HG02970 (cell line): ENCODE data around the gene LHX5.

Experiments used
- ATAC-seq: cut with Tn5 transposase; IDR thresholded peaks from one replicate; pipeline ENCODE4 v1.9.1; 2021; ENCODE audit warnings: mild to moderate bottlenecking, moderate library complexity, moderate number of reproducible peaks; ENCODE audit not compliant: unreplicated experiment, low FRiP score

LHX5 gene

DNA sequence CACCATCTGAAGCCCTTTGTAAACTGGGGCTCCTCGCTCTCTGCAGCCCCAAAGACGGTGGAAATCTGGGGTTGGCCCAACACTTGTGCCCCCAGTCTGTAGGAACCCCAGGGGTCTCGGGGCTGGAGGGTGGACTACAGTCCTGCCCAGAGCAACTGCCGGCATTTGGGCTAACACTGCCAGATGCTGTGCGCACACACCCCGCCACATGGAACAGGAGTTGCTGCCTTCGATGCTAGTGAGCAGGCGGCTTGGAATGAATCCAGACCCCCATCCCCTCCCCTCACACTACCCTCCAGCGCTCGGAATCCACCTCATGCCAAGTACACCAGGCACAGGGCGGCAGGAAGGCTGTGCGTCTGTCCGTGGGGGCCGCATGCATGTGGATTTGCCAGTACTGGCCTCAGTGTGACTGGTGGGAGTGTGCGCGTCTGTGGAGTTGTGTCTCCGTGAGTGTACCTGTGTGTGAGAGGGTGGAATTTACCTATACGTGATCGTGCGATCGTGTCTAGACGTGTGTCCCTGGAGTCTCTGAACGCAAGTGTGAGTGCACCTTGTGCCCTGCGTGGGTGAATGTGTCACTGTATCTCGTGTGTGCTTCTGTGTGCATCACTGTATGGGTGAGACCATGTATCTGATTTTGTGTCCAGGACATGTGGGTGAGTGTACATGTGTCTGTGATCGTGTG is 5.1 kb downstream of the LHX5 start:
- ATAC-seq: no peak

DNA sequence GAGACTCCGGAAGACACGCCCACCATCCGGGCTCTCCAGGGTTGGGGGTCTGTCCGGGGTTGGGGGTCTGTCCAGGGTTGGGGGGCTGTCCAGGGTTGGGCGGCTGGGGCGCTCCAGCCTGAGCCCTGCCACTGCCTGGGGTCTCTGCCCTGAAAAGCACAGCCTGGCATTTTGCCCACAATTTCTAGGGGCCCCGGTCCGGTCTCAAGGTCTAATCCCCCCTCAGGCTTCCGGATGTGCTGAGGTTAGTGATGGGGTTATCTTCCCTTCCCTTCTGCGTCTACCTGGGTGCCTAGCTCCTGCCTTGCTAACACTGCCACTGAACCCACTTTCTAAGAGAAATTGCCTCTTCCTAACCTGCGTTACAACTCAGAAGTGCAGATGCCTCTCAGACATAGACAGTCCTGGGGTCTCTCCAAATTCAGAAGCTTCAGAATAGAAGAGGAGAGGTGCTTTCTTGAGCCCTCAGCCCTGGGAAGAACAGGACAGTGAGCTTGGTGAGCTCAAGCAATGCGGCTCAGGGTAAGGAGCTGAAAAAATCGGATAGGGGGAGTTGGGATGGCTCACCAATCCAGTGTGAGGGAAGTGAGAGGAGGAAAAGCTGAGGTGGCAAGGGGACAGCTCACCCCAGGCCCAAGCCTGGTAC is 5.7 kb downstream of the LHX5 start:
- no peak for ATAC-seq

DNA sequence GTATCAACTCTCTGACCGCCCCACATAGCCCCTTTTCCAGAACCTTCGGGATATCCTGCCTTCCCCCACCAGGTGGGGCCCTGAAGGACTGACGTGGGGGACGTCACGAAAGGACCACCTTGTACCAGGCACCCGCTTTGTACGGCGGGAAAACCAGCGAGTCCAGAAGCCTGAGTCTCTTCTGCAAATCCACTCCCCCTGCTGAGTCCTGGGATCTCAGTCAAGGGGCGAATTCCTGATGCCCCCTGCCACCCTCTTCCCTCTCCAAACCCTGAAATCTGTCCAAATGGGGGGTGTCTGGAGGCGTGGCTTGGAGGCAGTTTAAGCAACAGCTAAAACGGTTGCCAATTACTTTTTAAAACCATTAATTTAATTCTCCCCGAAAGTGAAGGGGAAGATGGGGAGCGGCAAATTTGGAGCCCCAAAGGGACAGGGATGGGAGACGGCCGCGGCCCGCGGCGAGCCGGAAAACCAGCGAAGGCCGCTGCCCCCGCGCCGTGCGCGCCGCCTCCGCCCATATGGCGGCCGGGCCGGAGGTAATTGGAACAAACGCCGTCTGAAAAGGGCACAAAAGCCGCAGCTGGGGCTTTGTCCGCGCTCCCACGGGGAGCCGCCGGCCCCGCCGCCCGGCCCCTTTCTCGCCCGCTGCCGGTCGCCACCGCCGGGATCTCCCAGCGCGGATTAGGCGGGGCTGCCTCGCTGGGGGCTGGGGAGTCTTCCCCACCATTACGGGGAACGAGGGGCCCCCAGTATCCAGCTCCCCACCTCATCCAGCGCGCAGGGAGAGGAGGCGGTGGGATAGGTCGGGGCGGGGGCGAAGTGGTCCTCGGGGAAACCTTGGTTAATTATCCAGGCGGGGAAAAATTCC is 6.6 kb downstream of the LHX5 start:
- ATAC-seq: no peak

DNA sequence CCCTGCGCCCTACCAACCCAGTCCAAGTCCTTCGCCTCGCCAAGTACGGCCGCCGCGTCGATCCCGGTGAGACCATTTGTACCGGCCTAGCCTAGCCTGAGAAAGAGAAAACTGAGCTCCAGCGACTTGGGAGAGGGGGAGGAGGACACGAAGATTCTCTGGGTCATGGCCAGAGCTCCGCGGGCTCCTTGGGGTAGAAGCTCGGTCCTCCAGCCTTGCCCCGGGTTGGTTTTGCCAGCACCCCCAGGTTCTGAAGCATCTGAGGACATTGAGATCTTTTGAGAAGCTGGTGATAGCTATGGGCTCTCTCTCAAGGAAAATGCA is 7.3 kb downstream of the LHX5 start:
- no peak for ATAC-seq

DNA sequence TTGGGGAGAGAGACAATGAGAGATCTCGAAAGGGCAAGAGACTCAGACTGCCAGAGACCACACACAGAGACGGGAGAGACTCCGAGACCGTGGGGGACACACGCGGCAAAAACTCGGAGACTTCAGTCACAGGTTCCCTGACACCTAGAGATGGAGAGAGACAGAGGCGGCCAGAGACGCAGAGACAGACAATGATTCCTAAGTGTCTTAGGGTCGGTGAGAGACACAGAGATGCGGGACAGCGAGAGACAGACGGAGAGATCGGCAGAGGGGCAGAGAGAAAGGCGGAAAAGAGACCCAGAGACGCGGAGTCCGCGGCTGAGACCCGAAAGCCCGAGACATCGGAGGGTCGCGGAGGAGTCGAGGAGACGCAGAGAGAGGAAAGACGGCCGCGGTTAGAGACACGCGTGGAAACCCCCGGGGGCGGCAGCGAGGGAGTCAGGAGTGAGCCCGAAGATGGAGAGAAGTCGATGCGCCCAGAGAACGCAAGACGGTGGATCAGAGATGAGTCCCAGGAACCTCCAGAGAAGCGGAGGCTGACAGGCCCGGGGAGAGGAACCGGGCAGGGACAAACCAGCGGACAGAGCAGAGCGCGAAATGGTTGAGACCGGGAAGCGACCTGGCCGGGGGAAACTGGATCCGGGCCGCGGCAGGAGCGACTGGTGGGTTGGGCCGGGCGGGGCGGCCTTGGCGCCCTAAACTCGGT is 7.8 kb downstream of the LHX5 start:
- no peak for ATAC-seq

DNA sequence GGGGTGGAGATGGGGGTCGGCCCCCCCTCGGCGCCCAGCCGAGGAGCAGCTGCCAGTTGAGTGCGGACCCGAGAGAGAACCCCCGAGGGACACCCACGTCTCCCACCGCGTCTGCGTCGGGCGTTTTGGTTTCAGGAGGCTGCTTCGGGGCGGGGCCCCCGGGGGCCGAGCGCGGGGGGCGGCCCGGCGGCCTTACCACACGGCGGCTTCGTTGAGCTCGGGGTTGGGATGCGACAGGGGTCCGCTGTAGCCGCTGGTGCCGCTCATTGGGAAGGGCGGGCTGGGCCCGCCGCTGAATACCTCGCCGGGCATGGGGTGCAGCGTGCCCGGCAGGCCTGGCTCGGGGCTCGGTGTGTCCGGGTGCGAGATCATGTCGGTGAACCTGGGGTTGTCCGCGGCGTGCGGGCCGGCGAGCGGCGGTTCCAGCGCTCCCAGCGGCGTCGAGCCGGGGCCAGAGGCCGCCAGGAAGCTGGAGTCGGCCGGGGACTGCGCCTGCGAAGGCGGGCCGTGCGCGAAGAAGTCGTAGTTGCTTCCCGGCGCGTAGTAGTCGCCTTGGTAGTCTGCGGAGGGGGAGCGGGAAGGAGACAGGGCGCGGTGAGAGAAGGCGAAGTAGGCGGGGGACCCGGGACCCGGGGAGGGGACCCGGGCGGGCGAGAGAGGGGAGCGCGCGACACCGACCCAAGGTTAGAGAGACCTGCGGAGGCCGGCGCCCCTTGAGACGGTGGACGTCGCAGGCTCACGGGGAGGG is 8.5 kb downstream of the LHX5 start:
- no peak for ATAC-seq

DNA sequence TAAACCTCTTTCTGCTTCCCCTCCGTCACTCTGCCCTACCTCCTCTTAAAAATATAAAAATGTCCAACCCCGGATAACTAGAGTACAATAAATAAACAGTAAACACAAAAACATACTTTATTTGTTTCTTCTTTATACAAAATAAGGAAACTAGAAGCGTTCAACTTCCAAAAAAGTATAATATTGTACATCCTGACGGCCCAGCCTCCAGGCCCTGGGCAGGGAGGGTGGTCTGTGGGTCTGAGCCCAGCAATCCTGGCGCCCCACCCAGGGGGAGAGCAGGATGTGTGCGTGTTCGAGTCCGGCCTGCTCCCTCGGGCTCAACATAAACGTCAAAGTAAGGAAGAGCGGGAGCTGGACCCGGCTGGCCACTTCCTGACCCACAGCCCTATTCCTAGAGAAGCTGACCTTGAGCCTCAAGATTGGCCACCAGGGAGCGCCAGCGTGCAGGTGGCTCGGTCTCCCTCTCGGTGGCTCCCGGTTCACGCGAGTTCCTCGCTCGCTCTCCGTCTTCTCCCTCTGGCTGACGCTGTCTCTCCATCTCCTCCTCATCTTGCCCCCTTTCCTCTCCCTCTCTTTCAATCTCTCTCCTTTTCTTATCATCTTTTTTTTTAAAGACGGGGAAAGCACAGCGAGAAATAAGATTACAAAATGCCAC is 9.4 kb downstream of the LHX5 start:
- no peak for ATAC-seq

DNA sequence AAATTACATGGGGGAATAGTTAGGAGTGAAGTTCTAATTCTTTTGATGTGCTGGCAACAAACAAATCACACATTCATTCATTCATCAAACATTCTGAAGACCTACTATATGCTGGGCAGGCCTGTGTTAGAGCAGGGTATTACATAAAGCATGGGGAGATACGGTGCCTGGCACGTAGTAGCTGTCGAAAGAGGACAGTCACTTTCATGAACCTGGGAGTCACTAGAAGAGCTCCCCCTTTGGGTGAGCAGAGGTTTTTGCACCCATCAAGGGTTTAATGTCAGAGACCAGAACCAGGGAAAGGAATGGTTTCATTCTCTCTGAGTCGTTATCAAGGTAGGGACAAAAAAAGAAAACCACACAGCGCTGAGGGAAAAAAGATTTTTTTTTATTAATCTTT is 10.0 kb downstream of the LHX5 start:
- no peak for ATAC-seq

DNA sequence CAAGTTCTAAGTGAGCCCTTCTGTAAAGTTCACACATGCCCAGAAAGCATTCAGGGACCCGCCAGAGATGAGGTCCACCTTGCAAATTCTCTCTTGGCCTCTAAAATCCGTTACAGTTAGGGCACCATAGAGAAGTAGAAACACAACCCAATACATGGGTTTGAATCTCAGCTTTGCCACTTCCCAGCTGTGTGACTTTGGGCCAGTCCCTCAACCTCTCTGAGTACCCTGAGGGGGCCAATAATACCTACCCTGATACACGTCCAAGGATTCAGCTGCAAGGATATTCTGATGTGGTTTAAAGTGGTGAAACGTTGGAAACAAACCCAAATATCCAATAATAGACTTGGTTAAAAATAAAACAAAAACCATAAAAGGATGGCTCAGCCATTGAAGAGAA is 11.7 kb downstream of the LHX5 start:
- ATAC-seq: no peak

DNA sequence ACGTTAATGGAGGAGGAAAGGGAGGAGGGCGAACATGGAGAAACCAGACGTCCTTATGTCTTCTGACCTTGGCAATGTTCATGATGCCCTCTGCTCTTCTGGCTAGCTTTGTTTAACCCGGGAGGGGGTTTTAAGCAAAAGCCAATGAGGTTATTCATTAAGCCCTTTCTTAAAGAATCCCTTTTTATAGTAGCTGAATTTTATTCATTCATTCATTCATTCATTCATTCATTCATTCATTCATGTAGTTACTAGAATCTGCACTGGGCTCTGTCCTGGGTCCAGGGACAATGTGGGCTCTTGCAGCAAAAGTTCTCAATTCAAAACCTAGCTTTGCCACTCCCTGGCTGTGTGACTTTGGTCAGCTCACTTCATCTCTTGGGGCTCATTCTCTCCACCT is 14.0 kb downstream of the LHX5 start:
- no peak for ATAC-seq

DNA sequence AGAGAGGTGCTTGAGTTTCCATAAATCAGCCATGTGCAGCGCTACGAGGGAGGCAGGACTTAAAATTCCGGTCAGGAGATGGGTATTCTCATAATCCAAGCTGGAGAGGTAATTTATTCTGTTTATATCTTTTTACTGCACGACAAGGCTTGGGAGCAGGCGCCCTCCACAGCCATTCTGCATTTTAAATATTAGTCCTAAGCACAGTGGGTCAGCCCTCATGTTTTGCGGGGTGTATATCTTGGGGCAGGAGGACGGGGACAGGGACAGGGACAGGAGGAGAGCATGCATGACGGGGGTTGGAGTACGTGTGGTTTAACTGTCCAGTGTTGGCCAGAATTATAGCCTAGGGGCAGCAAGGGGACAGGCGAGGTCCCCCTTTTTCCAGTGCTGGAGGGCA is 14.5 kb downstream of the LHX5 start:
- no peak for ATAC-seq

DNA sequence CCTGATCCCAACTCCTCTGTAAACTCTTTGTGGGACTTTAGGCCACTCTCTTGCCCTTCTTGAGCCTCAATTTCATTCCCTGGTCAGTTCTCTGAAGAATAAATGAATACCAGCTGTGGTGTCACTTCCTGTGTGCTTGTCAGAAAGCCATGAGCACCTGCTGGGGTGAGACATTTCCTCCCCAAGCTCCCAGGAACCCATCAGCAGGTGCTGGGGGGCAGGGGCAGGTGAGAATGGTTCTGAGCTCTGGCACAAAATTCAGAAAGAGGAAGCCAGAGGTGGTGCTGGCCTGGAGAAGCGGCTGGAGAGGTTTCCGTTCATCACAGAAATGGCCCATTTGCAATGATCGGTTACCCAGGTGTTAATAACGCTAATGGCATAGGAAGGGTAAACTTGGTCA is 14.9 kb downstream of the LHX5 start:
- ATAC-seq: no peak

DNA sequence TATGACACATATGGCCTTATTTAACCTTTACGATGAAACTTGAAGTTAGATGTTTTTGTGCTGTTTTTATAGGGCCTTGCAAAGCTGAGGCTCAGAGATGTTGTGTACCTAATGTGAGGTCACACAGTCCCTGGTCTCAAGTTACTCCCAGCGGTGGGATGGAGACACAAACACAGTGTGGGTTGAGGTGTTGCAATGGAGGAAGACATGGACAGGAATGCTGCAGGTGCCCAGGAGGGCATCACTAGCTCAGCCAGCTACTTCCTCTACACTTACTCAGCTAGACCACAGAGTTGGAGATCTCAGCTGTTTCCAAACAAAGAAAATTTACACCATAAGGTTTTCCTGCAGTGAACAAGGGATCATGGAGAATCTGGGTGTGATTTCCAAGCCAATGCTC is 15.5 kb downstream of the LHX5 start:
- ATAC-seq: no peak

DNA sequence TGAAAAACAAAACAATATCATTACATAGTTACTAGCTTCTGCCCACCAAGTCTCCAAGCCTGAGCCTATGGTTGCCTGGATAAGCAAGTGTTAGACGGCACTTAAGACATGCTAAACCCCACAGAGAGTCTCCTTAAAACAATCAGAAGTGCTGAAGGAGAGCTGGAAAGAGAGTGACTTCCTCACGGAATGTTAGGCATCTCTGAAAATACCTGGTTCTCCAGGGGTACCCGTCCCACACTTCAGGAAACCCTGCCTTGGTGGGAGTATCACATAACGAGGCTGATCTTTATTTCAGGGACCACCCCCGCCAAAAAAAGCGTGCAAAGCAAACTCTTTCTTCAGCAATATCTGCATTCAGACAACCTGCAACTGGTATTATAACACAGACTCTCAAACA is 18.3 kb downstream of the LHX5 start:
- no peak for ATAC-seq

DNA sequence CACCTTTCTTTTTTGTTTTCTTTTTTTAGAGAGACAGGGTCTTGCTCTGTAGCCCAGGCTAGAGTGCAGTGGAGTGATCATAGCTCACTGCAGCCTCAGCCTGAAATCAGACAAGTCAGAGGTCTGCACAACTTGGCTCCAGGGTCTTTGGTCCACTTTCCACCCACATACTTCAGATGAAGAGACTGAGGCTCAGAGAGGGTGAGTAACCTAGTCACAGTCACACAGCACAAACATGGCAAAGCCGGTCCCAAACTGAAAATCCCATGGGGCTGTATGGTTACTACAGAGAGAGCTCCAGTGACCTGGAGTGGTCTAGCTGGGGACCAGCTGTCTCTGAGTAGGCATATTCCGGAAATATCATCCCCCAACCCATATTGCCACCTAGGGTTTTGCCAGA is 19.2 kb downstream of the LHX5 start:
- no peak for ATAC-seq

DNA sequence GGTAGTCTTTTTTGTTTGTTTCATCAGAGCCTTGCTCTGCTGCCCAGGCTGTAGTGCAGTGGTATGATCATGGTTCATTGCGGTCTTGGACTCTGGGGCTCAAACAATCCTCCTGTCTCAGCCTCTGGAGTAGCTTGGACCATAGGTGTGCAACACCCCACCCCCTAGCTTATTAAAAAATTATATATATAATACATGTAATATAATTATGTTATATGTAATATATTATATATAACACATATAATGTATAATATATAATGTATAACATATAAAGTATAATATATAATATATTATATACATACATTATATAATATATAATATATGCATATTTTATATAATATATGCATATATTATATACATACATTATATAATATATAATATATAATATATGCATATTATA is 21.8 kb downstream of the LHX5 start:
- no peak for ATAC-seq

DNA sequence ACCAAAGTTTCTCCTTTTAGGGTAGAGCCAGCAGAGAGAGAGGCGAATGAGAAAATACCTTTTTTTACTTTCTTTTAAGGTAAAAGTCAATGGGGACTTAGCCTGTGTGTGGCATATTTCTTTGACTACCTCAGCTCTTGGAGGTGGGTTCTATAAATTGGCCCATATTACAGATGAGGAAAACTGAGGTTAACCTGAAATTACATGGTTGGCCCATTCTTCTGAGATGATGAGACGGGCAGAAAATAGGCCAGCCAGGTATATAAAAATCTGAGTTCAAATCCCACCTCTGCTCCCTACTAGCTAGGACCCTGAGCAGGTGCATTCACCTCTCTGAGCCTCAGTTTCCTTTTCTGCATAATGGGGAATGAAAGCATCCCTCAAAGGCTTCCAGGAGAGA is 22.4 kb downstream of the LHX5 start:
- no peak for ATAC-seq

DNA sequence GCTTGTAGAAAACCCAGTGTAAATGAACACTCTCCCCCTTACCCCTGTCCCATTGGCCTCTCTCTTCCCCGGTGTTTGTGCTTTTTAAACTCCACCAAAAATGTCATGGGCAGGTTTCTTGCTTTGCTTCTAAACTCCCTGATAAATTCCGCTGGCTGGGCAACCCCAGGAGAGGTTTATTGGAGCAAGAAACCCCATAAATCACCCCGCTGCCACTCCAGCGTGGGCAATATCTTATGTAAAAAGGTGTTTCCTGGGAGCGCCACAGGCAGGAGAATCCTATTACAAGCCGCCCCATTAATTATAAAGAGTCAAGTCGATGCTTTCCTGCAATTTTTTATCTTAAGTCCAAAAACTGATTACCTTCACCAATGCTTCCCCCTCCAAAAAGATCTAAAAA is 22.8 kb downstream of the LHX5 start:
- no peak for ATAC-seq

DNA sequence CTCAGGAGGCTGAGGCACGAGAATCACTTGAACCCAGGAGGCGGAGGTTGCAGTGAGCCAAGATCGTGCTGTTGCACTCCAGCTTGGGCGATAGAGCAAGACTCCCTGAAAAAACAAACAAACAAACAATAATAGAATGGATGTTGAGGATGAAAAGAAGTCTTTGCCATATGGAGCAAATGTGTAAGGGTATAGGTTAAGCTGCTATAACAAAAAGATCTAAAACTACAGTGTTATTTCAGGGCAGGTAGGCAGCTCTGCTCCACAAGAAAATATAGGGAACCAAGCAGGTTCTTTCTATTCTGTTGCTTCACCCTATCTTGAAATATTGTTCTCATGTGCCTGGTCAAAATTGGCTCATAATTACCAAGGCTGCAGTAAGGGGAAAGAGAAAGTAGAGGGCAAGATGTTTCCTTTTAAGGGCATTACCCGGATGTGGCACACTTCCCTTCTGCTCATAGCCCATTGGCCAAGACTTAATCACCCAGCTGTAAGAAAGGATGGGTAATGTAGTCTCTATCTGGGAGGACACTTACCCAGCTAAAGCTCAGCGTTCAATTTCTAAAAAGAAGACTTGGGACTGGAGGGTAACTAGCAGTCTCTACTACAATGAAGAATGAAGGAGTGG is 26.0 kb downstream of the LHX5 start:
- ATAC-seq: no peak
